ENCODE measurements around the gene MADCAM1.

MADCAM1 gene

DNA sequence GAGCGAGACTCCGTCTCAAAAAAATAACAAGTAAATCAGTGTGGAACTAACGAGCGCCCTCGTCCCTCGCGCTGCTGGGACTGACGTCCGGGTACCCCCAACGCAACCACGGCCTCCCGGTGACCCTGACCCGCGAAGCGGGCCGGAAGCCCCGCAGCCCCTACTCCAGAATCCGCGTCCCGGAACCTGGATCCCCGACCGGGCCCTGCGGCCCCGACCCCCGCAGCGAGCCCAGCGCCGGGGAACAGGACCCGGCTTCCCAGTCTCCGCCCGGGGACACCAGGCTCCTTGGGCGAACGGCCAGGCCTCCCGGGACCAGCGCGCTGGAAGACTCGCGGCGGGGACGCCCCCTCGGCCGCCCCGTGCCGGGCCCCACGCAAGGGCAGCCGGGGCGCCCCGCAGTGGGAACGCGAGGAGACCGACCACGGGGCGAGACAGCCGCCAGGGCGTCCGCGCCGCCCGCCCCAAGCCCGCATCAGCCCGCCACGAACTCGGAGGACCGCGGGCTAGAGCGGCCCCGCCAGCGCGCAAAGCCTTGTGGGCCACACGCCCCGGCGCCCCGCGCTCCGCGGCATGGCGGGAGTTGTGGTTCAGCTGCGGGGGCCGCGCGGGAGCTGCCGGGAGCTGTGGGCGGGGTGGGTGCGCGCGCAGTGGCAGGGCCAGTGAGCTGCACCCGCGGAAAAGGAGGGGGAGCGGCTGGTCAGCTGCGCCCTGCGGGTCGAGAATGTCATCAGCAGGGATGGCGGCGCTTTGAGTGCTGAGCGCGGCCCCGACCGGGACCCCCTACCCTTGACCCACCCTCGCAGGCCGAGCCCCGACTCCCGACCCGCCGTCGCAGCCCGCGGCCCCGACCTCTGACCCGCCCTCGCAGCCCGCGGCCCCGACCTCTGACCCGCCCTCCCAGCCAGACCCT, 7.5 kb upstream of the MADCAM1 start:
- peak; percentile 93 for DNase-seq (ENCODE audit: low spot score)

DNA sequence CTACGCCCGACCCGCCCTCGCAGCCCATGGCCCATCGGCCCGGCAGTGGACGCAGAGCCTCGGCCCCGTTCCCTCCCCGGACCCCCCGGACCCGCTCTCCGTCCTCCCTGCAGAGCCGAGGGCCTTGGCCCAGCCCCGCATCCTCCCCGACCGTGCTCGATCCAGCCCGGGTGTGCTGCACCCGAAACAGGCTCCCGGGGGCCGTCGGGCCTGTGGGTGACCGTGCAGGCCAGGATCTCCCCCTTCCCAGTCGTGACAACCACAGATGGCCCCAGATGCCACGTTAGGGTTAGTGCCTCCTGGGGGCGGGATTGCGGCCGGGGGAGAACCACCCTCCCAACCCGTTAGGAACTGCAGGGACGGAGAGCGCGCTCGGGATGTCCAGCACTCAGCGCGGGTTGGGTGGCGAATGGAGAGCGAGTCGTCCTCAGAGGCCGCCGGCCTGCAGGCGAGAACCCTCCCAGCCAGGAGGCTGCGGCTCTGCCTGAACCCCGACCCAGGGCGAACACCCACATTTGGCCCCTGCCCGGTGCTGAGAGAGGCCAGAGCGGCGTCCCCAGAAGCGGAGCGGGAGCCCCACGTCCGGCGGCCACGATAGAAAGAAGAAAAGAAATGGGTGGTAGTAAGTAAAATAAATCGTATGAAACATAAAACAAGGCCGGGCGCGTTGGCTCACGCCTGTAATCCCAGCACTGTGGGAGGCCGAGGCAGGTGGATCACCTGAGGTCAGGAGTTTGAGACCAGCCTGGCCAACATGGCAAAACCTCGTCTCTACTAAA, 6.7 kb upstream of the MADCAM1 start:
- peak; percentile 50 for DNase-seq (ENCODE audit: low spot score)

DNA sequence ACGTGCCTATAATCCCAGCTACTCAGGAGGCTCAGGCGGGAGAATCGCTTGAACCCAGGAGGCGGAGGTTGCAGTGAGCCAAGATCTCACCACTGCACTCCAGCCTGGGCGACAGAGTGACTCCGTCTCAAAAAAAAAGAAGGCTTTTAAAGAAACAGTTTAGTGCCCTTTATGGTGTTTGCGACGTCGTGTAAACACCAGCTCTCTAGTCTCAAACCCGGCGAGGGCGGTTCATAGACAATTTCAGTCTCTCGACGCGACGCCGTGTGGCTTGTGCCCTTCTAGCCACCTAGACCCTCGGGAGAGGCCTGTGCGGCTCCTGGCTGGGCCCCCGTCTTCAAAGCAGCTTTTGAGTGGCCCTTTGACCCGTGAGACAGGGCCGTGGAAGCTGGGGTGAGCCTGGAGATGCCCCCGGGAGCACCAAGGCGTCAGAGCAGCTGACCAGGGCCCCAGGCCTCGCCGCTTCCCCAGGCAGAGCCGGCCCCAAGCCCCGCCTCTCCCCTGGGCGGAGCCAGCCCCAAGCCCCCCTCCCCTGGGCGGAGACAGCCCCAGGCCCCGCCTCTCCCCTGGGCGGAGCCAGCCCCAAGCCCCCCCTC, 5.0 kb upstream of the MADCAM1 start:
- no peak for DNase-seq (ENCODE audit: low spot score)

DNA sequence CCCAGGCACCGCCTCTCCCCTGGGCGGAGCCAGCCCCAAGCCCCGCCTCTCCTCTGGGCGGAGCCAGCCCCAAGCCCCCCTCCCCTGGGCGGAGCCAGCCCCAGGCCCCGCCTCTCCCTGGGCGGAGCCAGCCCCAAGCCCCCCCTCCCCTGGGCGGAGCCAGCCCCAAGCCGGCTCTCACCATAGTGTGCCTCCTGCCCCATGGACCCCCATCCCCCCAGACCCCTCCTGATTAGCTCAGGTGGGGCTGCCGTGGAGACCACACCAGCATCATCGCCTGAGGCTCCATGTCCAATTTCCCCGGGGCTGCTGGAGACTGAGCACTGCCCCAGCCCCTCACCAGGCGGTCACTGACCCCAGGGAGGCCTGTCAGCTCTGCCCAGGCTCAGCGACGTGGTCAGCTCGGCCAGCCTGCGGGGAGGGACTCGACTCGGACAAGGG, 4.2 kb upstream of the MADCAM1 start:
- DNase-seq (ENCODE audit: low spot score) = no peak

DNA sequence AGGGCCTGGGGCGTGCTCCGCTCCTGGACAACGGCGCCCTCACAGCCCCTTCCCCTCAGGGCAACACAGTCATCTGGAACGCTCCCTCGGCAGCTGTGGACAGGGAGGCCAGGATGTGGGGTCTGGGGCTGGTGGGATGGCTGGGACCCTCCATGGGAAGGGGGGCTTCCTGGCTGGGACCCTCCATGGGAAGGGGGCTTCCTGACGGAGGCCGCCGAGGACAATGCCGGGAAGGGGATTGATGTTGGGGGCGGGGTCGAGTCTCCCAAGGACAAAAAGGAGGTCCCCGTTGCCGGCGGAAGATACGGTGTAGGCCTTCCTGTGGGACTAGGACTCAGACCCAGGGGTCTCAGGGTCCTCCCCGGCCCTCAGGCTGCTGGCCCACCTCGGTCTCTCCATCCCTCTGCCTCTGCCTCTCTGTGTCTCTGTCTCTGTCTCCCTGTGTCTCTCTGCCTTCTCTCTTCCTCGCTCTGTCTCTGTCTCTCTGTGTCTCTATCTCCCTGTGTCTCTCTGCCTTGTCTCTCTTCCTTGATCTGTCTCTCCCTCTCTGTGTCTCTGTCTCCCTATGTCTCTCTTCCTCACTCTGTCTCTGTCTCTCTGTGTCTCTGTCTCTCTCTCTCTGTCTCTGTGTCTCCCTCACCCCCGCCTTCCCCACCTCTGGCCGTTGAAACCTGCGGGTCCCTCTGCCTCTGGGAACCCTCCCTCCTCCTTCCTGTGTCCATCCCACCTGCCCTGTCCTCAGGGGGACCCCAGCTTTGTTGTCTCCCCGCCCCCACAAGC, 2.7 kb upstream of the MADCAM1 start:
- no peak for DNase-seq (ENCODE audit: low spot score)

DNA sequence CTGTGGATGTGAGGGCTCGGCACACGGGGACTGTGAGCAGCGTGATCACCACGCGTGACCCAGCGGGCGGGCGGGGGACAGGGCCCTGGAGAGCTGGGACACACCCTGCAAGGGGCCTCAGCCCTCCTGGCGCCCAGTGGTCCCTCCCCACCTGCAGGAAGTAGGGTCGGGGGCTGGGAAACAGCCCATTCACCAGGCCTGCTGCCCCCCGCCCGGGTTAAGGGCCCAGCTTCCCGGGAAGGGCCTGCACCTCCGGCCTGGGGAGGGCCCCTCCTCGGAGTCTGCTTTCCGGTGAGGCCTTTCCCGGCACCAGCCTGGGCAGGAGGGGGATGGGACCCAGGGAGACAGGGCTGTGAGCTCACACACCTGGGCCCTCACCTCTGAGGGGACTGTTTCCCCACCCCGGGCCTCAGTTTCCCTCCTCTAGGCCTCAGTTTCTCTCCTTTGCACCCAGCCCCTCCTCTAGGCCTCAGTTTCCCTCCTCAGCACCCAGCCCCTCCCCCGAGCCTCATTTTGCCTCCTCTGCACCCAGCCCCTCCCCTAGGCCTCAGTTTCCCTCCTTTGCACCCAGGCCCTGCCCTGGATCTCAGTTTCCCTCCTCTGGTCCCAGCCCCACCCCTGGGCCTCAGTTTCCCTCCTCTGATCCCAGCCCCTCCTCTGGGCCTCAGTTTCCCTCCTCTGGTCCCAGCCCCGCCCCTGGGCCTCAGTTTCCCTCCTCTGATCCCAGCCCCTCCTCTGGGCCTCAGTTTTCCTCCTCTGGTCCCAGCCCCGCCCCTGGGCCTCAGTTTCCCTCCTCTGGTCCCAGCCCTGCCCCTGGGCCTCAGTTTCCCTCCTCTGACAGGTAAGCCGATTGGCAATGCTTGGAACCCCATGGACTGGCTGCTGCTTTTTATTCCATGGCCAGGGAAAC, 1.9 kb upstream of the MADCAM1 start:
- no peak for DNase-seq (ENCODE audit: low spot score)

DNA sequence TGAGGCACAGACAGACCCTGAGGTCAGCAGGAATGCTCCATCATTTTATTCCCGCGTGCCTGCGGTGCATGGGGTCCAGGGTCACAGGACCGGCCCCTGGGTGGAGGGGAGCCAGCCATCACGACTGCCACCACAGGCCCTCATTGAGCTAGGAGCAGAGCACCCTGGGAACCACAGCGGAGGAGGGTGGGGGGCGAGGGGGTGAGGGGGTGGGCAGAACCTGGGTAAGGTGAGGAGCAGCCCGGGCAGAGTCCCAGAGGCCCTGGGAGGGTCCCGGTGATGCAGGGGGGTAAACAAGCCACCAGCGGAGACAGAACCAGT, 1.2 kb upstream of the MADCAM1 start:
- no peak for DNase-seq (ENCODE audit: low spot score)

DNA sequence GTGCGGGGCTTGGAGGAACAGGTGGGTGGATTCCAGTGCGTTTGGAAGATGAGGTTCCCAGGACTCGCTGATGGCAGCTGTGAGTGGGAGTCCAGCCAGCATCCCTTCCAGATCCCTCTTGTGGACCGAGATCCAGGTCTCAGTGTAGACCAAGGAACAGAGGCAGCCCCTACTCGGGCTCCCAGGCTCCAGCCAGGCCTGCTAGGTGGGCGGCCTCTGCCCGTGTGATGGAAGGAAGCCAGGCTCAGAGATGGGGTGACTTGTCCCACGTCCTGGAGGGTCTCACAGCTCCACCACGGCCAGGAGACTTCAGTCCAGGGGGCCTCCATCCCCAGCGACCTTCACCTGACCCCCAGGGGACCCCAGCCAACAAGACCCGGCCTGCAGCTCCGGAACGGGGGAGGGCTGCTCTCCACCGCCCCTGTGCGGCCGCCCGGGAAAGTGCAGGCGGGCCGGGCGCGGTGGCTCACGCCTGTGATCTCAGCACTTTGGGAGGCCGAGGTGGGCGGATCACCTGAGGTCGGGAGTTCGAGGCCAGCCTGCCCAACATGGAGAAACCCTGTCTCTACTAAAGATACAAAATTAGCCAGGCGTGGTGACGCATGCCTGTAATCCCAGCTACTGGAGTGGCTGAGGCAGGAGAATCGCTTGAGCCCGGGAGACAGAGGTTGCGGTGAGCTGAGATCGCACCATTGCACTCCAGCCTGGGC, 729 bp upstream of the MADCAM1 start:
- DNase-seq (ENCODE audit: low spot score) = no peak

DNA sequence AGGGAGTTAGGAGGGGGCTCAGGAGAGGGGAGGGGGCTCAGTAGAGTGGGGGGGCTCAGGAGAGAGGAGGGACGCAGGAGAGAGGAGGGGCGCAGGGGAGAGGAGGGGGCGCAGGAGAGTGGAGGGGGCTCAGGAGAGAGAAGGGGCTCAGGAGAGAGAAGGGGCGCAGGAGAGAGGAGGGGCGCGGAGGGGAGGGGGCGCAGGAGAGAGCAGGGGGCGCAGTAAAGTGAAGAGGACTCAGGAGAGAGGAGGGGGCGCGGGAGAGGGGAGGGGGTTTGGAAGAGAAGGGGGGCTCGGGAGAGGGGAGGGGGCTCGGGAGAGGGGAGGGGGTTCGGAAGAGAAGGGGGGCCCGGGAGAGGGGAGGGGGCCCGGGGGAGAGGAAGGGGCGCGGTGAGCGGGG, 700 bp downstream of the MADCAM1 start:
- DNase-seq (ENCODE audit: low spot score) = no peak

DNA sequence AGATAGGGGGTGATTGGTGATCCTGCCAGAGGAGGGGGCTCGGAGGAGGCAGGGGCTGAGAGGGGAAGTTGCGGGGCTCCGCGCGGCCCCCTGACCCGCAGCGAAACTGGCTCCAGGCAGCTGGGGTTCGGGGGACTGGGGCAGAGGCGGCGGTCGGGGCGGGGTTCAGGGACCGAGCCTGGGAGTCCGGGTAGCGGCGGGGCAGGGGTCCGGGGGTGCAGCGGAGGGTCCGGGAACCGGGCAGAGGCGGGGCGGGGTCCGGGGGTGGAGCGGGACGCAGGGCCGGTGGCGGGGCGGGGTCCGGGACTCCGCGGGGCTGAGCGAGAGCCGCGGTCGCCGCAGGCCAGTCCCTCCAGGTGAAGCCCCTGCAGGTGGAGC, 1.2 kb downstream of the MADCAM1 start:
- DNase-seq (ENCODE audit: low spot score) = no peak

DNA sequence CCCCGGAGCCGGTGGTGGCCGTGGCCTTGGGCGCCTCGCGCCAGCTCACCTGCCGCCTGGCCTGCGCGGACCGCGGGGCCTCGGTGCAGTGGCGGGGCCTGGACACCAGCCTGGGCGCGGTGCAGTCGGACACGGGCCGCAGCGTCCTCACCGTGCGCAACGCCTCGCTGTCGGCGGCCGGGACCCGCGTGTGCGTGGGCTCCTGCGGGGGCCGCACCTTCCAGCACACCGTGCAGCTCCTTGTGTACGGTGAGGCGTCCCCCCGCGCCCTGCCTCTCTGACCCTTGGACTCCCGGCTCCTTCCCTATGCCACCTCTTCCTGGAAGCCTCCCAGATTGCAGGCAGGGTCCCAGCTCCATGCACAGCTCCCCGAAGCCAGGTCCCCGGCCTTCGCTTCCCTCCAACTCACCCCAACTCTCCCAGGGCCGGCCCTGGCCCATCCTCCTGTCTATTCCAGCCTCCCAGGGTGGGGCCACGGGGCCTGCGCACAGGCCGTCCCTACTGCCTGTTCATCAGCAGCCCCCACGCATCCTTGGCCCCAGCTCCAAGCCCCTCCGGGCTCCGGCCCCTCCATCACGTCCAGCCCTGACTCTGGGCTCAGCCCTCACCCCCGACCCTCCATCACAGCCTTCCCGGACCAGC, 1.7 kb downstream of the MADCAM1 start:
- DNase-seq (ENCODE audit: low spot score) = no peak

DNA sequence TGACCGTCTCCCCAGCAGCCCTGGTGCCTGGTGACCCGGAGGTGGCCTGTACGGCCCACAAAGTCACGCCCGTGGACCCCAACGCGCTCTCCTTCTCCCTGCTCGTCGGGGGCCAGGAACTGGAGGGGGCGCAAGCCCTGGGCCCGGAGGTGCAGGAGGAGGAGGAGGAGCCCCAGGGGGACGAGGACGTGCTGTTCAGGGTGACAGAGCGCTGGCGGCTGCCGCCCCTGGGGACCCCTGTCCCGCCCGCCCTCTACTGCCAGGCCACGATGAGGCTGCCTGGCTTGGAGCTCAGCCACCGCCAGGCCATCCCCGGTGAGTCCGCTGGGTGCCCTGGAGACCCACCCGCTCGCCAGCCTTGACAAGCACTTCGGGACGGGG, 2.2 kb downstream of the MADCAM1 start:
- no peak for DNase-seq (ENCODE audit: low spot score)

DNA sequence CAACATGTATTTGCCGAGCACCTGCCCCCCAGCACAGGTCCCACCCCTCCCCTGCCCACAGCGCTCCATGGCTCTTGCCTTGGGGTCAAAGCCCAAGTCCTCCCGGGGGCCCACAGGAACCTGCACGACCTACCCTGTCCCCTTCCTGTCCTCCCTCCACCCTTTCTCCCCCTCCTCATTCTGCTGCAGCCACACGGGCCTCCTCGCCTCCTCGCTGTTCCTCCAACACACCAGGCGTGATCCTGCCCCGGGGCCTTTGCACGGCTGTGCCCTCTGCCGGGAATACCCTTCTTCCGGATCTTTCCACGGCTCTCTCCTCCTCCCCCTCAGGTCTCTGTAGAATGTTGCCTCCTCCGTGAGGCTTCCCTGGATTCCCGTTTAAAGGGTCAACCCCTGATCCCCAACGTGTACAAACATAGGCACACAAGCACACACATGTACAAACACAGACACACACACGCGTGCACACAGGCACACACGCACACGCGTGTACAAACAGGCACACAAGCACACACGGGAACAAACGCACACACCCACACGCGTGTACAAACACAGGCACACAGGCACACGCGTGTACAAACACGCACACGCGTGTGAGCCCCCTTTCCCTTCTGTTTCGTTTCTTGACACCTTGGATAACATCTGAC, 2.8 kb downstream of the MADCAM1 start:
- DNase-seq (ENCODE audit: low spot score) = no peak

DNA sequence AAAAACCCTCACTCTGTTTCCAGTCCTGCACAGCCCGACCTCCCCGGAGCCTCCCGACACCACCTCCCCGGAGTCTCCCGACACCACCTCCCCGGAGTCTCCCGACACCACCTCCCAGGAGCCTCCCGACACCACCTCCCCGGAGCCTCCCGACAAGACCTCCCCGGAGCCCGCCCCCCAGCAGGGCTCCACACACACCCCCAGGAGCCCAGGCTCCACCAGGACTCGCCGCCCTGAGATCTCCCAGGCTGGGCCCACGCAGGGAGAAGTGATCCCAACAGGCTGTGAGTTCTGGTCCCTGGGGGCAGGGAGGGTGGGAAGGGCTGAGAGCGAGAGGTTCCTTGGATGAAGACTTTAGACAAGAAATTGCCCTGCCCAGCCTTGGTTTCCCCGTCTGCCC, 5.4 kb downstream of the MADCAM1 start:
- no peak for DNase-seq (ENCODE audit: low spot score)

DNA sequence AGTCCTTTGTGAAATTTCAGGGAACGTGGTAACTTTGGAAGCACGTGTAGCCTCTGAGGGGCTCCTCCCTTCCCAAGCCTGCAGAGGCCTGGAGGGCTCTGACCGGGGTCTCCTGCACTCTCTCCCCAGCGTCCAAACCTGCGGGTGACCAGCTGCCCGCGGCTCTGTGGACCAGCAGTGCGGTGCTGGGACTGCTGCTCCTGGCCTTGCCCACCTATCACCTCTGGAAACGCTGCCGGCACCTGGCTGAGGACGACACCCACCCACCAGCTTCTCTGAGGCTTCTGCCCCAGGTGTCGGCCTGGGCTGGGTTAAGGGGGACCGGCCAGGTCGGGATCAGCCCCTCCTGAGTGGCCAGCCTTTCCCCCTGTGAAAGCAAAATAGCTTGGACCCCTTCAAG, 8.3 kb downstream of the MADCAM1 start:
- no peak for DNase-seq (ENCODE audit: low spot score)

DNA sequence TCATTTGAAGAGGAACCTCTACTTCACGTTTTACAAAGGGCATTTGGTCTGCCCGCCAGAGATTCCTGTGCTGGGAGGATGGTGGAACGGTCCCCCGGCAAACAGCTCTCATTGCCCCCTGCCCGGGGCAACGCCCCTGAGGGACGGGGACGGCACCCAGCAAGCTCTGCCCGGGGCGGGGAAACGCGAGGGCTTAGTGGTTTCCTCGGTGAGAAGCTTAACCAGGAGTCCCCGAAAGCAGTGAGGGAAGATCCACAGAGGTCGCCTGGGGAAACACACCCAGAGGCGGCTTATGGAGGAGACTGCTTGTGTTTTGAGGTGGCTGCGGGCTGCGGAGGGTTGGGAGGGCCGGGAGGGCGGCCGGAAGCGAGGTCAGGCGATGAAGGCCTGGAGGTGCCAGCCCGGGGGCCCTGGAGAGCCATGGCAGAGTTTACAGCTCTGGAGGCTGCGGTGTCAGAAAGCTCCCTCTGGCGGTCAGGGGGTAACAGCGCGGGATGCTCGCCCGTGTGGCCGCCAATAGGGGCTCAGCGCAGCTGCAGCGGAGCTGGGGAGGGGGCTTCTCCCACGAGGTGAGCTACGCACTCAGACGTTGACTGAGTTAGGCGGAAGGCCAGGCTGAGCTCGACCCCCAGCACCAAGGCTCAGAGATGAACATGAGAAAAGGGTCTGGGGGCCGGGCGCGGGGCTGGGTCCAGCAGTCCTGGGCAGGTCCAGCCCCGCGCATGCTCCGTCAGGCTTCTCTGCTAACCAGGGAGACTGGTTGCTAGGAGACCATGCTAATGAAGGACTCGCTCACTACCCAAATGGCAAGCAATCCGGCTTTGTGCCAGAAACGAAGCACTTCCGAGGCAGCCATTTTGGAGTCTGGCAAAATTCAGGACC, 10.4 kb downstream of the MADCAM1 start:
- peak; percentile 100 for DNase-seq (ENCODE audit: low spot score)

DNA sequence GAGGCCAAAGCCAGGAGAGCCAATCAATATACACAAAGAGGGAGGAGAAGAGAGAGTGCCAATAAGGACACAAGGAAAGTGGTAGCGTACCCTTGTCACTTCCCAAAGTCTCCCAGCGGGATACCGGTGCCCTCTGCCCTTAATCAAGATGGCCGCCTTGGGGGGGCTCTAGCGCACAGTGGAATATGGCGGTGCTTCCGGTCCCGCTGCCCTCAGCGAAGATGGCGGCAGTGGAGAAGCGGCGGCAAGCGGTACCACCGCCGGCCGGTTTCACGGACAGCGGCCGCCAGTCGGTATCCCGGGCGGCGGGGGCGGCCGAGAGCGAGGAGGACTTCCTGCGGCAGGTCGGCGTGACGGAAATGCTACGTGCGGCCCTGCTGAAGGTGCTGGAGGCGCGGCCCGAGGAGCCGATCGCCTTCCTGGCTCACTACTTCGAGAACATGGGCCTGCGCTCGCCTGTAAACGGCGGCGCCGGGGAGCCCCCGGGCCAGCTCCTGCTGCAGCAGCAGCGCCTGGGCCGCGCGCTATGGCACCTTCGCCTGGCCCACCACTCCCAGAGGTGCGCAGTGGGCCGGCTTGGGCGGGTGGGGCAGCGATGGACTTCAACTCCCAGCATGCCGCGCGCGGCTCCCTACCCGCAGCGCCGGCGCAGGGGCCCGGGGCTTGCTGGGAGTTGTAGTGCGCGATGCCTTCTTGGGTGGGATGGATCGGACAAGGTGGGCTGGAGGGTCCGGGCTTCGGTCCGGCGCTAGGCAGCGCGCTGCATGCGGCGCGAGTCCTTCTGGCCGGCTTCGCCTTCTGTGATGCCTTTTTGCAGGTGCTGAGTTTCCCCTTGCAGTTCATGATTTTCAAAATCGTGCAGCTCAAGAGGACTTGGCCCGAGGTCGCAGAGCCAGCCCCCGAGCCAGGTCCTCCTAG, 11.3 kb downstream of the MADCAM1 start, which contains the start of gene TPGS1:
Gene TPGS1 (plus strand): TSS at position 212 of the 918 bp plus-strand sequence. CDS start 10 bp downstream, at position 222.
- peak; percentile 81 for DNase-seq (ENCODE audit: low spot score)

All from globus pallidus (tissue), 1 donor.